Effector CD8-positive, alpha-beta T cell (primary cell): ENCODE results near the gene TRMT61B.
A peak's percentile ranks its signal among the peaks of the same experiment; 100 is the strongest.

ENCODE experiments used
- DNase-seq: peaks from one replicate; lab custom pipeline; 2025; lab: John Stamatoyannopoulos, UW
- total RNA-seq, 4 experiments: gene quantifications; one replicate each; lab custom pipeline; 2026; lab: John Stamatoyannopoulos, UW

The TRMT61B gene
- 19.8 to 22.3 (median 20.9) reads per million in 4 experiments for total RNA-seq

- peak; percentile 94 for DNase-seq
Measured at GRCh38 chr2:28870146-28870891, at the start of gene TRMT61B. Gene TRMT61B (minus strand): TSS chr2:28870309. CDS start chr2:28870277, 32 bp downstream.

GRCh38 chr2:28915939-28916338 lies 45.8 kb upstream of the TRMT61B start:
- DNase-seq, result no peak

GRCh38 chr2:28909655-28910353 lies 39.7 kb upstream of the TRMT61B start:
- no peak for DNase-seq

- no peak for DNase-seq
Measured at GRCh38 chr2:28908172-28908571, 38.1 kb upstream of the TRMT61B start.

- no peak for DNase-seq
Measured at GRCh38 chr2:28906821-28907220, 36.7 kb upstream of the TRMT61B start.

- DNase-seq, result no peak
Measured at GRCh38 chr2:28906376-28906775, 36.3 kb upstream of the TRMT61B start.

- DNase-seq, result no peak
Measured at GRCh38 chr2:28905533-28905932, 35.4 kb upstream of the TRMT61B start.

- DNase-seq, result no peak
Measured at GRCh38 chr2:28904802-28905457, 34.8 kb upstream of the TRMT61B start.

GRCh38 chr2:28904295-28904694 lies 34.2 kb upstream of the TRMT61B start:
- no peak for DNase-seq

GRCh38 chr2:28902584-28902983 lies 32.5 kb upstream of the TRMT61B start:
- no peak for DNase-seq

GRCh38 chr2:28901841-28902240 lies 31.7 kb upstream of the TRMT61B start:
- DNase-seq, result no peak

GRCh38 chr2:28901202-28901601 lies 31.1 kb upstream of the TRMT61B start:
- no peak for DNase-seq

- DNase-seq, result no peak
Measured at GRCh38 chr2:28898048-28898447, 27.9 kb upstream of the TRMT61B start.

GRCh38 chr2:28896906-28897305 lies 26.8 kb upstream of the TRMT61B start:
- DNase-seq, result no peak

GRCh38 chr2:28895189-28895893 lies 25.2 kb upstream of the TRMT61B start:
- peak; percentile 16 for DNase-seq

- peak; percentile 97 for DNase-seq
Measured at GRCh38 chr2:28894470-28895188, 24.5 kb upstream of the TRMT61B start, which contains the start of gene WDR43. Gene WDR43 (plus strand): TSS chr2:28894667. CDS start chr2:28894699, 32 bp downstream.

GRCh38 chr2:28893488-28893887 lies 23.4 kb upstream of the TRMT61B start:
- DNase-seq, result no peak

- DNase-seq, result no peak
Measured at GRCh38 chr2:28880193-28880592, 10.1 kb upstream of the TRMT61B start.

- no peak for DNase-seq
Measured at GRCh38 chr2:28871620-28872019, 1.5 kb upstream of the TRMT61B start.

- no peak for DNase-seq
Measured at GRCh38 chr2:28869494-28870145, 489 bp downstream of the TRMT61B start.

- DNase-seq, result no peak
Measured at GRCh38 chr2:28868611-28869010, 1.5 kb downstream of the TRMT61B start.
